HG03521 (cell line): ENCODE measurements around the gene LDB3.
"Not testable (repeated sequence)": the region's sequence is repeated elsewhere in the genome, so short reads cannot be mapped to it uniquely, and the experiment has no call there.

Experiments
- ATAC-seq: cut with Tn5 transposase; IDR thresholded peaks from one replicate; pipeline ENCODE4 v1.9.1; 2021; ENCODE audit warnings: mild to moderate bottlenecking, moderate library complexity; ENCODE audit not compliant: unreplicated experiment

The LDB3 gene

GRCh38 chr10:86668297-86669165 is at the start of gene LDB3:
TSS of gene LDB3 (plus strand) at chr10:86668511. CDS start at chr10:86668692, 181 bp downstream.
- ATAC-seq, result no peak

GRCh38 chr10:86628311-86628710 is 40.0 kb upstream of the LDB3 start:
- ATAC-seq, result no peak

GRCh38 chr10:86630079-86630478 is 38.2 kb upstream of the LDB3 start:
- ATAC-seq, result no peak

GRCh38 chr10:86632009-86632800 is 36.1 kb upstream of the LDB3 start:
- ATAC-seq, result no peak

- ATAC-seq, result no peak
These were observed 35.4 kb upstream of the LDB3 start for GRCh38 chr10:86632951-86633350.

- ATAC-seq, result no peak
These were observed 32.9 kb upstream of the LDB3 start for GRCh38 chr10:86635402-86635801.

GRCh38 chr10:86636311-86636710 is 32.0 kb upstream of the LDB3 start:
- no peak for ATAC-seq

GRCh38 chr10:86642021-86642420 is 26.3 kb upstream of the LDB3 start:
- ATAC-seq, result no peak

GRCh38 chr10:86642499-86642898 is 25.8 kb upstream of the LDB3 start:
- ATAC-seq, result no peak

- ATAC-seq, result no peak
These were observed 24.0 kb upstream of the LDB3 start for GRCh38 chr10:86644152-86644793.

- ATAC-seq, result no peak
These were observed 23.4 kb upstream of the LDB3 start for GRCh38 chr10:86644794-86645445.

GRCh38 chr10:86645621-86646165 is 22.6 kb upstream of the LDB3 start:
- ATAC-seq, result not testable (repeated sequence)

GRCh38 chr10:86646532-86646931 is 21.8 kb upstream of the LDB3 start:
- ATAC-seq, result no peak

- ATAC-seq, result no peak
These were observed 21.4 kb upstream of the LDB3 start for GRCh38 chr10:86646933-86647332.

- no peak for ATAC-seq
These were observed 20.3 kb upstream of the LDB3 start for GRCh38 chr10:86647773-86648703.

GRCh38 chr10:86648704-86649427 is 19.4 kb upstream of the LDB3 start:
- no peak for ATAC-seq

- ATAC-seq, result no peak
These were observed 18.7 kb upstream of the LDB3 start for GRCh38 chr10:86649471-86650150.

GRCh38 chr10:86650151-86650550 is 18.2 kb upstream of the LDB3 start:
- ATAC-seq, result no peak
